Measurements from ENCODE around the gene CC2D2A.
"Not testable (repeated sequence)": the region's sequence is repeated elsewhere in the genome, so short reads cannot be mapped to it uniquely, and the experiment has no call there.

The CC2D2A gene

DNA sequence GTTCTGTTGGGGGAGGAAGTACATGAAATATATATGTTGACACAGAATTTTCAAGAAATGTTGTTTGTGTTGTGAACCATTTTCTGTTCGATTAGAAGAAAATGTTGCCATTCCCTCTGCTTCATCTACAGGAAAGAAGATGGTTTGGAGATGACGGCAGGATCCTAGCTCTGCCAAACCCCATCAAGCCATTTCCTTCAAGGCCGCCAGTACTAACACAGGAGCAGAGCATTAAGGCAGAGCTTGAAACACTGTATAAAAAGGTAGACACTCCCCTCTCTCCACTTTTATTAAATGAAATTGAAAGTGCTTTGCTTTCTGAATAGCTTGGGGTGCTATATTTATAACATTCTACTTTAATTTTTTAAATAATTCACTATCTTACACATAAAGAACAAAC, 46.8 kb downstream of the CC2D2A start:
- DNase-seq (ENCODE audit: low spot score), result no peak

DNA sequence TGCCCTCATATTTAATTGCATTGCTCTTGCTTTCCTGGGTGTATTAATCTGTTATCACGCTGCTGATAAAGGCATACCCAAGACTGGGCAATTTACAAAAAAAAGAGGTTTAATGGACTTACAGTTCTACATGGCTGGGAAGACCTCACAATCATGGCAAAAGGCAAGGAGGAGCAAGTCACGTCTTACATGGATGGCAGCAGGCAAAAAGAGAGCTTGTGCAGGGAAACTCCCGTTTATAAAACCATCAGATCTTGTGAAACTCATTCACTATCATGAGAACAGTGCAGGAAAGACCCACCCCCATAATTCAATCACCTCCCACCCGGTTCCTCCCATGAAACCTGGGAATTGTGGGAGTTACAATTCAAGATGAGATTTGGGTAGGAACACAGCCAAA, 48.0 kb downstream of the CC2D2A start:
- DNase-seq (ENCODE audit: low spot score), result not testable (repeated sequence)

DNA sequence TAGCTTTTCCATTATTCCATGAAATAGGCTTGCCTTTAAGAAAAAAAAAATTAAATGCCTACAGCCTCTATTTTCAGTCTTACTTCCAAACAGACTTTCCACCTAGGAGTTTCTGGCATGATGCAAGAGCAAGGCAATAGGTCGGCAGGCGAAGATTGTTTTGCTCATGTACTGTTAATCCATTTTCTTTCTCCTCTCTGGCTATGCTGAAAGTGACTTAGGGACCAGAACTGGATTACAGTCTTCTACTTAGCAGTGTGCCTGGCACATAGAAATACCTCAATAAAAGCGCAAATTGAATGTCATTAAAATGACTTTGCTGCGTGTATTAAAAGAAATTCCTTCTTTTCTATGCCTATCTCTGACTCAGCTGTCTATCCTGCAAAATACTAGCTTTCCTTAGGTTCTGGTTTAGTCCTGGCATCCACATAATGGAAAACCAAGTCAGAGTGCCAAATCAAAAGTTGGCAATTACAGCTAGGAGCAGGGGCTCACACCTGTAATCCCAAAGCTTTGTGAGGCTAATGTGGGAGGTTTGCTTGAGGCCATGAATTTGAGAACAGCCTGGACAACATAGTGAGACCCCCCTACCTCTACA, 51.9 kb downstream of the CC2D2A start:
- DNase-seq (ENCODE audit: low spot score), result no peak

DNA sequence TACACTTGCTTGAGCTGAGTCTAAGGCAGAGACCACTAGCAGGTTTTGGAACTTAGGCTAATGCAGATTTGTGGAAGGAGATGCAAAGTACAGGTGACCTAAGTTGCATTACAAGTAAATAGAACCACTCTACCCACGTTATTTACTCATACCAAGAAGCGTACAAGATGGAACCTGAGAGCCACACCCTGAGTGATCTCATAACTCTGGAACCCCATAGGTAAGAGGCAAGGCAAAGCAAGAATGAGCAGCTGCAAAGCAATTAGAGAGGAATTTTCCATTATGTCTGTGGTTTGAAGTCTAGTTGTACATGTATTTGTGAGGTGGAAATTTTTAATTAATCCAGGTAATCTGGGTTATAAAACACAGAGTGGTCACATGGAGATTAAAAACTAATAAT, 55.4 kb downstream of the CC2D2A start:
- DNase-seq (ENCODE audit: low spot score), result no peak

DNA sequence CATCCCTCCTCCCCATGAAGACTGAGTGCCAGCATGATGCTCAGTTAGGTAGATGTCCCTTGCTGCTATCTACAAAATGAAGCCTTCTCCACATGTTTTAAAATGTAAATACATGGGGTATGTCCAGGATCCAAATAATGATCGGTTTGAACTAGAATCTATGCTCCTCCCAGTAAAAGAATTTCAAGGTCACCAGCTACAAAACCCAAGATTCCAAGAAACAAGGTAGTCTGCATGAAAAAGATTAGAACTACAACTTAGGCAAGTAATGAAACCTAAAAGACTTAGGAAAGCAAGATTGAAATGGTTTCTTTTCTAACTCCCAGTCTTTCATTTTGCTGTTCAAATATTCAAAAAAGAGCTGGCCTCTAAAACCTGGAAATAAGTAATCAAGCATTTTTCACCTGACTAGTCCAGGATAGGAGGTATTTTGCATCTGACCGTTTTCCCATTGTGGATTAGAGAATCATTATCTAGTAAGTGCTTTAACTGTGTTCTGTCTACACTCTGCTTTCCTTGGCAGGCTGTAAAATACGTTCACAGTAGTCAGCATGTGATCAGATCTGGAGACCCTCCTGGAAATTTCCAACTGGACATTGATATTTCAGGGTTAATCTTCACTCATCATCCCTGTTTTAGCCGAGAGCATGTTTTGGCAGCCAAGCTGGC, 57.4 kb downstream of the CC2D2A start:
- no peak for DNase-seq (ENCODE audit: low spot score)

DNA sequence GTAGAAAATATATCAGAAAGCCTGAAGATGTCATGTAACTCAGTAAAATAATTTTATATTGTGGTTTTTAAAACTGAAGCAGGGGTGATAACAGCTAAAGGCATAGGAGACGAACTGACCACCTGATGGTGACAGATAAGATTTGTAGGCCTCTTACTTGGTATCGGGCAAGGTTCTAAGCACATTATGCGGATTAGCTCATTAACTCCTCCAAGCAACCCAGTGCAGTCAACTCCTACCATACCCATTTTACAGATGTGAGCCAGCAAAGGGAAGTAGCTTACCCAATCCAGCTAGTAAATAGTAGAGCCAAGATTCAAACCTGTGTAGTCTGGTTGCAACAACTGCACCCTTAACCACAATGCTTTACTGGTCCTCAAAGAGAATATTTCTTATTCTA, 62.1 kb downstream of the CC2D2A start:
- no peak for DNase-seq (ENCODE audit: low spot score)

DNA sequence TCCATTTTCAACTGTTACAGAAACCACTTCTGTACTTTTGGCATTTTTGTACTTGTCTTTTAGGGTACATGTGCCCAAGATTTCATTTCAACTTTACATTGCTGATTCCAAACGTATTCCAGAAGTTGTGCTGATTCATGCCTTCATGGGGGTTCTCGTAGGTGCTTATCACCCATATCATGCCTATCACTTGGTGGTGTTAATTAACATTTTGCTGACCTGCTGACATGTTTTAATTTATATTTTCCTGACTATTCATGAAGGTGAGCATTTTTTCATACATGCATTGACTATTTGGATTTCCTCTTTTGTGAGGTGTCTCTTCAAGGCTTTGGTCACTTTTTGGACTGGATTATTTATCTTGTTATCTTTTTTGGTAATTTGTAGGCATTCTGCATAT, 64.1 kb downstream of the CC2D2A start:
- no peak for DNase-seq (ENCODE audit: low spot score)

DNA sequence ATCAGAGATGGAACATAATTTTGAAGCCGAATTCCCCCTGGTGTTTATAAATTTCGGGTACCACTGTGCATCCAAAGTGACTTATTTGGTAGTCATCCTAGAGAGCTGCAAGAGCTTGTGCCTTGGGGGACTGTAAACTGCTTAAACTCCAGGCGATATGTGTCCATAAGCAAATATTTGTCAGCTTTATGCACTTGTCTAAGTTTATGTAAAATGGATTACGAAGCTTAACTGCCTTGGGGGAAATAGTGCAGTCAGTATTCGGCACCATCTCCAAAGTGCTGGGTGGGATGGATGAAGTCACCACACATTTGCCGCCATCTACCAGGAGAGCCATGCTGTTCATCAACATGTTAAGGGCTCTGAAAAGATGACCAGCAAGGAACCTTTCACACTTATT, 65.9 kb downstream of the CC2D2A start:
- no peak for DNase-seq (ENCODE audit: low spot score)

DNA sequence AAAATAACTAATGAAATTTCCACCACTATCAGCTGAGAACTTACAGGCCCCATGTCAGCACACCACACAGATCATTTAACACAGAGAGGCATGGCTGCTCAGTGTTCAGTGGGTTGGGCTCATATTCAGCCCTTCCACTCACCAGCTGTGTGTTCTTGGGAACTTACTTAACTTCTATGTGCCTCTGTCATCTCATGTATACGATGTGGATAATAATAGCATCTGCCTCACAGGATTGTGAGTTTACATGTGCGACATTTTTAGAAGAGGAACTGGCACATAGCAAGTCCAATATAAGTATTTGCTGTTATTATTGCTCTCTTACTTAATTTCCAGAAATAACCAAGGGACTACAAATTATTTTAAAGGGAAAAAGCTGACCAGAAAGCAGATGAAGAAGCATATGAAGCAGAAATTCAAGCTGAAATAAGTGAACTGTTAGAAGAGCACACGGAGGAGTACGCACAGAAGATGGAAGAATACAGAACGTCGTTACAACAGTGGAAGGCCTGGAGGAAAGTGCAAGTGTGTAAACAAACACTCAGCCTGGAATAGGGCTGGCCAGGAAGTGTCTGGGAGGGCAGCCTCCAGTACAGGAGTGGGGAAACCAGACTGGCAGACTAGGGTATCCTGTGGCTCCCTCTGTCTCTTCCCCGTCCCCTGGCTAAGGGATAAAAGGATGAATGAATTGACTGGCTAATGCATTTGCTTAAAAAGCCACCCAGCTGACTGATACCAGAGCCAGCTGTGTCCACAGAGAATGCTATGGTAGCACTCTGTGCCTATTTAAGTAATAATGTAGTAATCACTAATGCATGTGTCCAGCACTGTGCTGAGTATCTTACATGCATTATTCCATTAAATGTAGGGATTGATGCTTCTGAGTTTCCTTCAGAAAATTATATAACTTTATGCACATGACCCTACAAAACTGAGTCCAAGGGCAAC, 67.1 kb downstream of the CC2D2A start:
- no peak for DNase-seq (ENCODE audit: low spot score)

DNA sequence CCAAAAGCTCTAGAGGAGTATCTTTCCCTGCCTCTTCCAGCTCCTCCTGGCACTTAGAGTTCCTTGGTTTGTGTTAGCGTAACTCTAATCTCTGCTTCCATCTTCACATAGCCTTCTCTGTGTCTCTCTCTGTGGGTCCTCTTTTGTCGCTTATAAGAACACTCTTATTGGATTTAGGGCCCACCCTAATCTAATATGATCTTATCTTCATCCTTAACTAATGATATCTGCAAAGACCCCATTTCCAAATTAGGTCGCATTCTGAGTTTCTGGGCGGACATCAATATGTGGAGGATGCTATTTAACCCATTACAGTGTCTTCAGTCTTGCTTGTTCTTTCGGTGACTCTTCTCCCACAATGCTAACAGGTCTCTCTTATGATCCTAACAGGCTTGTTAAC, 72.3 kb downstream of the CC2D2A start:
- DNase-seq (ENCODE audit: low spot score), result no peak

DNA sequence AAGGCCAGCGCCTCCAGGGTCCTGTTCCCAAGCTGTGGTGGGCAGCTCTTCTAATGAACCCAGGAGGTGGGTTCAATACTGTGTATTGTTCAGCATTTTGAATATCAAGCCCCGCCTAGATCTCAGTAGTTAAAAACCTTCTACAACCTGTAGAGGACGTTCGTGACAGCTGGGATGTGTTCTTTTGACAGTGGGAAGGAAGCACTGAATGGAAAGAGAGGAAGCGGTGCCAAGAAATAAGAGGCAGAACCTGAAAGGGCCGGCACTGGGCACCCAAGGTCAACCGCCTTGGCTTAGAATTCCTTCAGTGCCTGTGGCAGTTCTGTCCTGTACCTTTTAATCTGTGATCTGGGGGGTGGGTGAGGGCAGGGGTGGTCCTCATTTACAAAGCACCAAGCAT, 73.1 kb downstream of the CC2D2A start:
- no peak for DNase-seq (ENCODE audit: low spot score)

DNA sequence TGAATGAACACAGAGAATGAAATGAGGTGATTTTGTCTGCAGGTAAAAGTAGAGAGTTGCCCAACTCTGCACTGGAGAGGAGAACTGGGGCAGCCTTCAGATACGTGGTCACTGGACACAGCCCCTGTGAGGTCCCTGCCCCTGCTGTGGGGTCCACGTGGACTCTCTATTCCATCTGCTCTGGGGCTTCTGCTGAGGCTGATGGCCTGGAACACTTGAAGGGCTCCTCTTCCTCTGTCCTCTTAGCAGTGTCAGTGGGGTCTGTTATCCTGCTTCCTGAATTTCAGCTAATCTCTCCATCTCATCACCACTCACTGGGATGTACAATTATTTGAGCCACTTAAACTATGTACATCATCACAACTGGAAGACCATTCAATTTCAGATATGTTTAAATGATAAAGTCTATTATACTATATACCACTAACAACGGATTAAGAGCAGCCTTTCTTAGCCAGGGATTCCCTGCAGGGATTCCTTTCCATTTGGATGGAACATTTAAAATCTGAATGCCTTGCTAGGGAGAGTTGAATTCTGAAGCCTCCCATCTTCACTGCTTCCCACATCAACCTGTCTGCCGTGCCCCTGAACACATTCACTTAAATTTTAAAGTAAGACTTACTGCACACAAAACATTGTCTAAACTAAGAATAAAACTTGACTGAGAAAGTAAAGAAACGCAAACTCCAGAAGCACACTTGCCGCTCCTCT, 74.0 kb downstream of the CC2D2A start:
- DNase-seq (ENCODE audit: low spot score), result no peak

DNA sequence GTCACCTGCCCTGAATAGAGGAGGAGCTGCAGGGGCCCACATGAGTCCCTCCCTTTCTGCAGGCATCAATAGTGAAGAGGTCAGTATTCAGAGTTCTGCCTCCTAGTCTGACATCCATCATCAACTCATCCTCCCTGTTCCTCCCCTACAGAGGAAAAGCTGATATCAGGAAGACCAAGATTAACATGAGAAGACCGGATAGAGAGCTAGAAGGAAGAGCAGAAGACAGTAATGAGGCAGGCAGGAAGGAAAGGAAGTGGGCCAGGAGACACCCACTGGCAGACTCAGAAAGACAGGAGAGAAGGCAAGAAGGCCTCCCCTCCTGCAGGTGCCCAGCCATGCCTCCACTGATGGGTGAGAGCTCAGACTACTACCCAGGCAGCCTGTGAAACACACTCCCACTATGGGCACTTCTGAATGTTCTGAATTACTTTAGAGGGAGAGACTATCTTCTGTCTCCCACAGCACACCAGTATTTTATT, 74.6 kb downstream of the CC2D2A start:
- DNase-seq (ENCODE audit: low spot score), result no peak

DNA sequence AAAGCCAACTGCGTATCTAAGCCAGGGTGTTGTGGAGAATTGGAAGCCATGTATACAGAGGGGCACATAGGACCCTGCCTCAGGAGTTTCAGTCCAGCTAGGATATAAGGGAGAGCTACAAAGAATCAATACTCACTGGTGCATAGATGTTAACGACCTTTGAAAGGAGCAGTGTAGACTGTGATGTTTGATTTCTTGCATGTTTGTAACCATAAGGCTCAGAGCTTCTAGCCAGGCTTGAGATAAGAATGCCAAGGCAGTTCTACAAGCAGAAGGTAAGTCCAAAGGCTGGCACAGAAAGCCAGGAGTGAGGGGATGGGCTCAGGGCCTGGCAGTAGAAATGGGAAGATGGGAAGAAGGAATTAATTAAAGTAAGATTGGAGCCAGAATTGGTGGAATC, 75.7 kb downstream of the CC2D2A start:
- DNase-seq (ENCODE audit: low spot score), result no peak

DNA sequence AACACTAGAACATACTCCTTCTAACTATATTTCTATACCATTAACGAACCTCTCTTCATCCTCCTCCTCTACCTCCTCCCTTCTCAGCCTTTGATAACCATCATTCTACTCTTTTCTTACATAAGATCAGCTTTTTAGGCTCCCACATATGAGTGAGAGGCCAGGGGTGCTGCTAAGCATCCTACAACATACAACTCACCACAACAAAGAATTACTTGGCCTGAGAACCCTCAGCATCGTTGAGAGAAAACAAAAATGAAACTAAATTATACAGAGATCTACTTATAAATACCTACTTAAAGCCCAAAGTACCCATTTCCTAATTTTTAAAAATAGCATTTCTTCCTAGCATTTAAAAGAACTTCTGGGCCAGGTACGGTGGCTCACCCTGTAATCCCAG, 77.7 kb downstream of the CC2D2A start:
- DNase-seq (ENCODE audit: low spot score), result no peak

DNA sequence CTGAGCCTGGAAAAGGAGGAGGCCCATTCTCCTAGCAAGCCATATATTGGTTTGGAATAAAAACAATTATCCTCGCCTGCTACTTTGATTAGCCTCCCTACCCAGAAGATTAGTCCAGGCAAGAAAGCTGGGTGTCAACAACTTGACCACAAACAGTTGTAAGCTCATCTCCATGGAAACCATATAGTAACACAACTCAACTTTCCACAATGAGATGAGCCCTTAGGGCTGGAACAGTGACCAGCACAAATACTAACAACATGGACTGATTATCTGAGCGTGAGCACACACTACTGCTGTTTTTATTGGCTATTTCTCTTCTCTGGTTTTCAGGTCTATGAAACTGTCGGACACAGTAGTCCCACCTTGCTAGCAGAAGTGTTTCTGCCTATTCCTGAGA, 80.8 kb downstream of the CC2D2A start:
- DNase-seq (ENCODE audit: low spot score), result no peak

DNA sequence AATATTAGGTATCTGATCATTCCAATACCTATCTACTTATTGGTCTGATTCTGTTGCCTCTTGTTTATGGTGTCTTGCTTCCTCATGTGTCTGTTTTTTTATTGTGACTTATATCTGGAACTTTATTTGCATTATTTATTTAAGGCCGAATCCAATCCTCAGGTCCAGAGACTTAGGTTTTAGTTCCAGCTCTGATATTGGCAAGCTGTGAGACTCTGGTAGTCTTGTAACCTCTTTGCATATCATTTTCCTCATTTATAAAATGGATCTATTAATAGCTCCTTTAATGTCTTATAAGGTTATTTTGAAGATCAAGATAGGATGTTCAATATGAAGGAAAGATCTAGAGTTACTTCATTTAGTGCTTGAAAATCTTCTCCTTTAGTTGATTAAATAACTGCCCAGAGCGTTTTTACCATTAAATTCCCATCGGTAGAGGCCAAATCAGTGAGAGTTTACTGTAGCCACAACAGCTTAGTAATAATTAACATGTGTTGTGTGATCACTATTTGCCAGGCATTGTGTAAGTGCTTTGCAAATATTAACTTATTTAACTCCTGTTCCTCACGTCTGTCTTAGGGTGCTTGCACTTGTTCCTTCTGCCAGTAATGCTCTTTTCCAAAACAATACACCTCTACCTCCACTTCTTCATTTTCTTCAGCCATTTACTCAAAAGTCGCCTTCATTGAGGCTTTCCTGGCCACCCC, 82.2 kb downstream of the CC2D2A start:
- no peak for DNase-seq (ENCODE audit: low spot score)

DNA sequence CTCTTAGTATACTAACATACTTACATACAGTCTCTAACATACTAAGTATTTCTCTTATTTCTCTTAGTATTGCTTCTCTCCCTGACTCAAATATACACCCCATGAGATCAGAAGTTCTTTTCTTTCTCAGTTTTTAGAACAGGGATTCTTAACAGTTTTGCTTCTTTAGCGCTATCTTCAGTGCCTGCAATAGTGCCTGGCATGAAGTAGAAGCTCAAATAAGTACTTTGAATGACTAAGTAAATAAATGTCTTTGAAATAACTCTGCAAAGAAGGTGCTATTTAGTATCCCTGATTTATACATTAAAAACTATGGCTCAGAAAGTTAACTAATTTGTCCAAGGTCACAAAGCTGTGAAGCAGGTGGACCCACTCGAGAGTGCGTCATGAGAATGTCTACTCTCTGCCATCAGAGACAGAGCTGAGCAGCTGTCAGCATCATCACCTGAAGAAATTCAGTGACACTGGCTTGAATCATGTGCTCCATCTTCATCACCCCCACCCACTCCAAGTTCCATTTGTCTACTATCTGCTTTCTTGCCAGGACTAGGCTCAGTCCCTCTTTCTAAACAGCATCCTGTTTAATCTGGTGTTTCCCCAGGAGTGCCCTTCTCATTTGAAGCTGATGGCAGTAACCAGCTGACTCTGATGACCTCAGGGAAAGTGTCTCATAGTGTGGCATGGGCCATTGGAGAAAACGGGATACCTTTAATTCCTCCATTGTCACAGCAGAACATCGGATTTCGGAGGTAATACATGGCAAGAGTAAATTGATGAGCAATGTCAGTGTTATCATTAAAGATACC, 83.1 kb downstream of the CC2D2A start:
- DNase-seq (ENCODE audit: low spot score), result no peak

DNA sequence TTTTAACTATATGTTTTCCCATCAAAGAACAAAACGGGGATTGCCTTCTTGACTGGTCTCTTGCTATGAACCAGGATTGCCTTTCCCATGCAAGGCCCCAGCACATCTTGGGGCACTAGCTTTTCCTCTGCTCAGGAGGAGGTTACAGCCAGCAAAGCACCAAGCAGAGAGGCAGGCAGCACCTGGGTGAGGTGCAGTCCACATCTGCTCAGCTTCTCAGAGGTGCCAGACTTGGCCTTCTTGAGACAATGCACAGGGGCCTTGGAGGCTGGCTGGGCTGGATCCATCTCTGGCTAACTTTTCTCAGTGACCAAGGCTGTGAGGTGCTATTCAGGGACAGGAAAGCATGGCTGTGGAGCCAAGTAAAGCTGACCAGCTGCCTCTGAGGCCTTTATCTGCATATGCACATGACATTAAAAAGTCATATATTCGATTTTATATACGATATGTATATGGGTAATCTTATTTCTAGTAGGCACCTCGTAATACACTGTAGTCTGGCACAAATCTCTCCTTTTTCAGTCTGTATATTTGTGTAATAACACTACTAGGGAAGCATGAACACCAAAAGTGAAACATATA, 86.9 kb downstream of the CC2D2A start:
- DNase-seq (ENCODE audit: low spot score), result no peak

DNA sequence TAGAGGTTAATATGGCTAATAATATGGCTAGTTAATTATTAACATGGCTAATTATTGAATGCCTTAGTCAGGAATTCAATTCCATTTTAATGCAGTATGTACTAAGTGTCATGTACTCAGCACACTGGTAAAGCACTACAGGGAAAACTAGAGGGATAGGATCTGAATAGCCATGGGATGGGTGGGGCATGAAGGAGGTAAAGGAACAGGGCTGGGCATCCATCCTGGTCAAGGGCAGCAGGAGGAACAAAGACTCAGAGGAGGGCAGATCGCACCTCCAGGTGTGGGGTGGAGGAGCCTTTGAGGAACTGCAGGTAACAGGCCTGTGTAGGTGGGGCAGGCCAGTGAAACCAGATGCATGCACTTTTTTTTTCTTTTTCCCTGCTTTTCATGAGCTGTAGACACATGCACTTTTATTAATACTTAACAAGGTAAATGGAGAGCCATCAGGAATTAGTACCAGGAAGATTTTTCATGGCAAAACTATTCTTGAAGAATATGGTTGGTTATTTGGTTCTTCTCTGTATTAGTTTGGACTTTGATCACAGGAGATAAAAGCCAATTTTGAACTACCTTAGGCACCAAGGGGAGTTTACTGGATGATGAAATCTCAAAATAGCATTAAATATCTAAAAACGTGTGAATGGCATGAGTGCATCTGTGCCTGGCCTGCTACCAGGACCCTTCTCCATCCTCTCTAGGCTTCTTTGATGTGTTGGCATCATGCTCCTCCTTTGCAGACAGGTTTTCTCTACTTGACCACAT, 88.3 kb downstream of the CC2D2A start:
- no peak for DNase-seq (ENCODE audit: low spot score)
